Parathyroid adenoma (tissue), 2 donors: ENCODE data around the gene LRRC37A2.
"Not testable (repeated sequence)": the region's sequence is repeated elsewhere in the genome, so short reads cannot be mapped to it uniquely, and the experiment has no call there.

Source experiments
- H2AFZ ChIP-seq: fragments of 300-600 bp; sonication (generic); one replicate; pipeline ENCODE4 v1.7.0; 2017; ENCODE audit warnings: antibody characterized with exemption, mild to moderate bottlenecking
- H3K27ac ChIP-seq: fragments of 300-600 bp; sonication (generic); one replicate; pipeline ENCODE4 v1.7.0; 2017
- H3K27me3 ChIP-seq: fragments of 300-600 bp; sonication (generic); one replicate; pipeline ENCODE4 v1.7.0; 2017; ENCODE audit warnings: low read length; ENCODE audit not compliant: control insufficient read depth, insufficient read depth
- H3K36me3 ChIP-seq: fragments of 300-600 bp; sonication (generic); one replicate; pipeline ENCODE4 v1.7.0; 2017; ENCODE audit warnings: low read length; ENCODE audit not compliant: control insufficient read depth, insufficient read depth
- H3K4me1 ChIP-seq: fragments of 300-600 bp; sonication (generic); one replicate; pipeline ENCODE4 v1.7.0; 2017; ENCODE audit warnings: control low read depth
- H3K4me2 ChIP-seq: fragments of 300-600 bp; sonication (generic); one replicate; pipeline ENCODE4 v1.7.0; 2017; ENCODE audit warnings: low read length
- H3K4me3 ChIP-seq: fragments of 300-600 bp; sonication (generic); one replicate; pipeline ENCODE4 v1.7.0; 2017; ENCODE audit warnings: low read depth, low read length
- H3K79me2 ChIP-seq: fragments of 300-600 bp; sonication (generic); one replicate; pipeline ENCODE4 v1.7.0; 2017; ENCODE audit warnings: control low read depth
- H3K9ac ChIP-seq: fragments of 300-600 bp; sonication (generic); one replicate; pipeline ENCODE4 v1.7.0; 2017; ENCODE audit warnings: mild to moderate bottlenecking
- H3K9me3 ChIP-seq: fragments of 300-600 bp; sonication (generic); one replicate; pipeline ENCODE4 v1.7.0; 2017; ENCODE audit warnings: low read length; ENCODE audit not compliant: control insufficient read depth
- donor health status: primary hyperparathyroidism.

Gene LRRC37A2

DNA sequence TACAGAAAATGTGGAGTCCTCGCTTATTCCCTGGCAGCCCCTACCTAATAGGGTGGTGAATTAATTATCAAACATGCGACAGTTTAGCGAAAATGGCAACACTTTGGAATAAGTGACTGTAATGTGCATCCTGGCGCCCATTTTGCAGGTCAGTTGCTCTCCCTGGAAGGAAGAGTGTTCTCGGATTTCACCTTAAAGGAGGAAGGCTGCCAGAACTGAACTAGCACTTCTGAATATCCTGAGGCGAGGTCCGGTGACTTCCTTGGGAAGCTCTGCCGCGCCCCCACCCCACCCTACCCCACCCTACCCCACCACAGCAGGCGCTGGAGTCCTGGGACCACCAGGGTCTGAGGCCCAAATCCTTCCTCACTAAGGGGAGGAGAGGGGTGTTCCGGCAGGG lies at the start of gene LRRC37A2:
Gene LRRC37A2, plus strand, starts transcription at position 301 of the 400 bp plus-strand sequence. CDS start 245 bp downstream, outside the sequence.
- H3K4me3 ChIP-seq, H3K27me3 ChIP-seq, H3K36me3 ChIP-seq, H3K4me1 ChIP-seq, H3K79me2 ChIP-seq, H3K9ac ChIP-seq, H3K9me3 ChIP-seq, H2AFZ ChIP-seq, H3K4me2 ChIP-seq, H3K27ac ChIP-seq: not testable (repeated sequence)

GRCh38 chr17:46467618-46468017 lies 44.6 kb upstream of the LRRC37A2 start:
- H3K9me3 ChIP-seq, H3K27me3 ChIP-seq, H3K9ac ChIP-seq, H2AFZ ChIP-seq, H3K4me1 ChIP-seq, H3K4me3 ChIP-seq, H3K27ac ChIP-seq, H3K36me3 ChIP-seq, H3K79me2 ChIP-seq, H3K4me2 ChIP-seq: not testable (repeated sequence)

- not testable (repeated sequence) for H3K36me3 ChIP-seq, H3K4me1 ChIP-seq, H3K27ac ChIP-seq, H3K27me3 ChIP-seq, H2AFZ ChIP-seq, H3K79me2 ChIP-seq, H3K9ac ChIP-seq, H3K4me2 ChIP-seq, H3K4me3 ChIP-seq, H3K9me3 ChIP-seq
Measured at GRCh38 chr17:46474489-46474888, 37.8 kb upstream of the LRRC37A2 start.

- H3K9ac ChIP-seq, H3K36me3 ChIP-seq, H3K4me3 ChIP-seq, H3K4me2 ChIP-seq, H3K27ac ChIP-seq, H3K79me2 ChIP-seq, H3K9me3 ChIP-seq, H2AFZ ChIP-seq, H3K4me1 ChIP-seq, H3K27me3 ChIP-seq: not testable (repeated sequence)
Measured at GRCh38 chr17:46475583-46475982, 36.7 kb upstream of the LRRC37A2 start.

DNA sequence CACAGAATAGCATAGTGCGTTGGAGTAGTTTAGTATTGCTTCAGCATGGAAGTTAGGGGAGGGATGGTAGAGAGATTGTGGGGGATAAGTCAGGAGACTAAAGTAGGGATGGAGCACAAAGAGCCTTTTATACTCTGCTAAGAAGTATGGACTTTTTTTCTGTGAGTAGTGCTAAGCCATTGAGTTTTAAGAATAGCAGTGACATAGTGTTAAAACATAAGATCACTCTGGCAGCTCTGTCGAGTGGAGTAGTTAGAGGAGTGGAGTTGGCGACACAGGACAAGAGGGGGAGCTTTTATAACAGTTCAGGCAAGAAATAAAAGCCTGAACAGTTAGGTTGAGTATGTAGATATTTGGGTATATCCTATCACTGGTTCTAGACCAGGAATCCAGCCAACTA lies 33.4 kb upstream of the LRRC37A2 start:
- H3K9me3 ChIP-seq, H3K9ac ChIP-seq, H3K27ac ChIP-seq, H2AFZ ChIP-seq, H3K36me3 ChIP-seq, H3K4me2 ChIP-seq, H3K4me1 ChIP-seq, H3K4me3 ChIP-seq, H3K27me3 ChIP-seq, H3K79me2 ChIP-seq: not testable (repeated sequence)

DNA sequence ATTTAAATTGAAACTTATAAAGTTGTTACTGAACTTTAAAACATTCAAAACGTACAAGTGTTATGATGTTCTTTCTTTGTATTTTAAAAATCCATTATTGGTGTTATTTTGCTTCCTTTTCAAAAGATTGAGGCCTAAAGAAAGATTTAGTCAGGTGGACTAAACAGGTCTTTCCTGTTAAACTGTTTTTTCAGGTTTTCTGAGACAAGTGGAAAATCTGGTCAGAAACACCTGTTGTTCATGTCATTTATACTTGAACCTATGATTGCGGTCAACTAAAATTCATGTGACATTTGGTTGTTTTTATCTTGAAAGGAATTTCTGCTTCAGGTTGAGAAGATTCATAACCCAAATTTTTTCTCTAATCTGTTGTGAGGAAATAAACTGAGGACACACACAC lies 31.0 kb upstream of the LRRC37A2 start:
- not testable (repeated sequence) for H3K4me2 ChIP-seq, H2AFZ ChIP-seq, H3K9ac ChIP-seq, H3K9me3 ChIP-seq, H3K36me3 ChIP-seq, H3K4me1 ChIP-seq, H3K79me2 ChIP-seq, H3K27me3 ChIP-seq, H3K27ac ChIP-seq, H3K4me3 ChIP-seq

- not testable (repeated sequence) for H3K27me3 ChIP-seq, H3K79me2 ChIP-seq, H3K36me3 ChIP-seq, H3K27ac ChIP-seq, H3K9me3 ChIP-seq, H3K4me2 ChIP-seq, H3K4me3 ChIP-seq, H3K9ac ChIP-seq, H2AFZ ChIP-seq, H3K4me1 ChIP-seq
Measured at GRCh38 chr17:46492021-46492420, 20.2 kb upstream of the LRRC37A2 start.

DNA sequence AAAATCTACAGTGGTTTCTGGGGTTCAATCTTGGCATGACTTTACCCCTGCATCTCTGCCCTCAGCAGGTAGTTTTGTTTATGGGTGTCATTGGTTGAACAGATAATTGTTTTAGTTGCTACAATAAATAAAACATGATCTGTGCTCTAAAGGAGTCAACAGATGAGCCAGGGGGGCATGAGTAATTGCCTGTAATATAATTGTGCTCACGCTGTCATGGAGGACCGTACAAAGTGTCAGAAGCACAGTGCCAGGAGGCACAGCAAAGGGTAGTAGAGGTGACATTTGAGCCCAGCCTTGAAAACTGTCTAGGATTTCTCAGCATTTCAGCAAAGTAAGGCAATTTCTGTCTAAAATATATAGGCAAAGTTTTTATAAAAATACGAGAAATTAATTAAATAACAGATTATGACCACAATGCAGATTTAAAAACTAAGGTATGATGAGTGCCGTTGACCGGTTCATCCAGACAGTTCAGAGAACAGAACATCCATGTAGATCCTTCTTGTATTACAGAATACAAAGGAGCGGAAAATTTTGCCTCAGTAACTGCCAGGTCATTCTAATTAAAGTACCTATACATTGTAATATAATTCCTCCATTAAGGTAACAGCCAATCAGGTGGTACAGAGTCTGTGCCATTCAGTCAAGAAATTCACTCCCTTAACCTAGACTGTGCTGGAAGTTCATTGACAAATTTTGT lies 12.7 kb upstream of the LRRC37A2 start:
- not testable (repeated sequence) for H2AFZ ChIP-seq, H3K79me2 ChIP-seq, H3K27ac ChIP-seq, H3K4me2 ChIP-seq, H3K4me1 ChIP-seq, H3K27me3 ChIP-seq, H3K9ac ChIP-seq, H3K36me3 ChIP-seq, H3K4me3 ChIP-seq, H3K9me3 ChIP-seq

DNA sequence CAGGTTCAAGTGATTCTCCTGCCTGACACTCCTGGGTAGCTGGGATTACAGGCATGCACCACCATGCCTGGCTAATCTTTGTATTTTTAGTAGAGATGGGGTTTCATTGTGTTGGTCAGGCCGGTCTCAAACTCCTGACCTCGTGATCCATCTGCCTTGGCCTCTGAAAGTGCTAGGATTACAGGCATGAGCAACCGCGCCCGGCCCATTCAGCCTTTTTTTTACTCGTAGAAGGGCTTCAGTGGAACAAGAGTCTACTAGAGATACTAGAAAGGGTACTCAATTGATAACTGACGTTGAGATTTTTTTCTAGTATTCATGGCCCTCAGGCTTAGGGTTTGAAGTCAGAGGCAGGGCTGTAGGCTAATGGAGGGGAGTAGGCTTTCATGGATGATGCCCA lies 6.4 kb upstream of the LRRC37A2 start:
- not testable (repeated sequence) for H2AFZ ChIP-seq, H3K27me3 ChIP-seq, H3K4me2 ChIP-seq, H3K36me3 ChIP-seq, H3K9me3 ChIP-seq, H3K4me3 ChIP-seq, H3K4me1 ChIP-seq, H3K9ac ChIP-seq, H3K79me2 ChIP-seq, H3K27ac ChIP-seq

GRCh38 chr17:46534716-46535115 lies 22.4 kb downstream of the LRRC37A2 start:
- not testable (repeated sequence) for H3K27me3 ChIP-seq, H3K79me2 ChIP-seq, H3K27ac ChIP-seq, H3K9me3 ChIP-seq, H2AFZ ChIP-seq, H3K9ac ChIP-seq, H3K4me3 ChIP-seq, H3K36me3 ChIP-seq, H3K4me2 ChIP-seq, H3K4me1 ChIP-seq

DNA sequence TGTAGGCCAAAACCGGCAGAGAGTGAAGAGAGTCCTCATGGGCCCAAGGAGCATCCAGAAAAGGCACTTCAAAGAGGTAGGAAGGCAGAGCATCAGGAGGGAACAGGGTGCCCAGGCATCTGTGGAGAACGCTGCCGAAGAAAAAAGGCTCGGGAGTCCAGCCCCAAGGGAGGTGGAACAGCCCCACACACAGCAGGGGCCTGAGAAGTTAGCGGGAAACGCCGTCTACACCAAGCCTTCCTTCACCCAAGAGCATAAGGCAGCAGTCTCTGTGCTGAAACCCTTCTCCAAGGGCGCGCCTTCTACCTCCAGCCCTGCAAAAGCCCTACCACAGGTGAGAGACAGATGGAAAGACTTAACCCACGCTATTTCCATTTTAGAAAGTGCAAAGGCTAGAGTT lies 36.3 kb downstream of the LRRC37A2 start:
- H3K9me3 ChIP-seq, H2AFZ ChIP-seq, H3K27ac ChIP-seq, H3K4me2 ChIP-seq, H3K4me3 ChIP-seq, H3K79me2 ChIP-seq, H3K27me3 ChIP-seq, H3K4me1 ChIP-seq, H3K9ac ChIP-seq, H3K36me3 ChIP-seq: not testable (repeated sequence)
